ENCODE data around the gene SHISA6. TPM values are rescaled to one million over a fixed set of nuclear protein-coding genes. Genes with fewer than 3 reads are reported as not detected.
A peak's percentile ranks its signal among the peaks of the same experiment; 100 is the strongest.

The SHISA6 gene
- total RNA-seq, 2 donors from 2014 or later = under 0.01 to 0.52 TPM

GRCh38 chr17:11239379-11239970 lies 1.5 kb upstream of the SHISA6 start:
- H3K4me1 ChIP-seq = peaks cover 13% of the 10 kb centered on the region
- H3K36me3 ChIP-seq (replicated peaks in 1 of 2; ENCODE audit: insufficient read depth in 1 of 2, low read depth in 2 of 2) = no peaks in the 10 kb centered on the region
- no peak overlapping the region for H3K4me3 ChIP-seq
- no peak for DNase-seq
- no peak for TF ChIP-seq POLR2A (IDR thresholded peaks at IDR 0.05)
- peaks cover 0 to 13% of the 10 kb centered on the region in 2 donors for H3K27me3 ChIP-seq
- H3K27ac ChIP-seq = no peak overlapping the region
- intact Hi-C loops (cut with DNase I) = no loop called here
- ATAC-seq = no peak
- no peaks in the 10 kb centered on the region for H3K9me3 ChIP-seq
- 14 to 19% methylated on average over 16 of the region's 16 CpGs for WGBS, 2 donors

- Histone ChIP-seq H3K27ac (no peak overlapping the region), H3K27me3 (peaks cover 0 to 13% of the 10 kb centered on the region in 2 donors), H3K36me3 (replicated peaks in 1 of 2; ENCODE audit: insufficient read depth in 1 of 2, low read depth in 2 of 2) (no peaks in the 10 kb centered on the region), H3K4me1 (peaks cover 13% of the 10 kb centered on the region), H3K9me3 (no peaks in the 10 kb centered on the region), H3K4me3 (peak overlapping the region in 1 of 2 donors; percentile 0)
- ATAC-seq = peak; percentile 34
- intact Hi-C loops (cut with DNase I) = no loop called here
- DNase-seq = peak in 2 of 4 donors; percentile 17 to 18
- WGBS, 2 donors = 0% methylated on average over 54 of the region's 90 CpGs; no CpG with 5 or more reads in 1 of the 2 donors
- TF ChIP-seq POLR2A (IDR thresholded peaks at IDR 0.05) (peak in 1 of 3 donors; percentile 11), CTCF (IDR thresholded peaks at IDR 0.05) (peak in 3 of 7 experiments; percentile 11 to 35 (median 28))
These were observed 772 bp upstream of the SHISA6 start for GRCh38 chr17:11240041-11240840.

- no peak for TF ChIP-seq POLR2A (IDR thresholded peaks at IDR 0.05)
- Histone ChIP-seq H3K27me3 (peaks cover 0 to 13% of the 10 kb centered on the region in 2 donors), H3K36me3 (replicated peaks in 1 of 2; ENCODE audit: insufficient read depth in 1 of 2, low read depth in 2 of 2) (no peaks in the 10 kb centered on the region), H3K4me3 (no peak overlapping the region), H3K27ac (no peak overlapping the region), H3K4me1 (peaks cover 13% of the 10 kb centered on the region), H3K9me3 (no peaks in the 10 kb centered on the region)
- 9 to 22% methylated on average over 3 to 52 of the region's 58 CpGs for WGBS, 2 donors
- intact Hi-C loops (cut with DNase I) = no loop called here
- DNase-seq = peak; percentile 29 to 62 (median 42)
- ATAC-seq = peak; percentile 29
These were observed 706 bp downstream of the SHISA6 start for GRCh38 chr17:11241611-11242226.

- 30 to 35% methylated on average over 9 of the region's 9 CpGs for WGBS, 2 donors
- intact Hi-C loops (cut with DNase I) = no loop called here
- Histone ChIP-seq H3K4me3 (no peak overlapping the region), H3K36me3 (replicated peaks in 1 of 2; ENCODE audit: insufficient read depth in 1 of 2, low read depth in 2 of 2) (no peaks in the 10 kb centered on the region), H3K27ac (no peak overlapping the region), H3K4me1 (peaks cover 13% of the 10 kb centered on the region), H3K27me3 (peaks cover 0 to 13% of the 10 kb centered on the region in 2 donors), H3K9me3 (no peaks in the 10 kb centered on the region)
- TF ChIP-seq POLR2A (IDR thresholded peaks at IDR 0.05) = no peak
- TF ChIP-seq CTCF (IDR thresholded peaks at IDR 0.05) = no peak
- ATAC-seq = no peak
- DNase-seq = no peak
These were observed 1.4 kb downstream of the SHISA6 start for GRCh38 chr17:11242411-11242810.

GRCh38 chr17:11244776-11245175 lies 3.8 kb downstream of the SHISA6 start:
- WGBS, 2 donors = 36 to 47% methylated on average over 6 of the region's 6 CpGs
- Histone ChIP-seq H3K36me3 (replicated peaks in 1 of 2; ENCODE audit: insufficient read depth in 1 of 2, low read depth in 2 of 2) (no peaks in the 10 kb centered on the region), H3K4me3 (no peak overlapping the region), H3K4me1 (peaks cover 14% of the 10 kb centered on the region), H3K27ac (no peak overlapping the region), H3K27me3 (peaks cover 0 to 9% of the 10 kb centered on the region in 2 donors), H3K9me3 (no peaks in the 10 kb centered on the region)
- no peak for ATAC-seq
- intact Hi-C loops (cut with DNase I) = no loop called here
- no peak for TF ChIP-seq POLR2A (IDR thresholded peaks at IDR 0.05)
- TF ChIP-seq CTCF (IDR thresholded peaks at IDR 0.05) = no peak
- DNase-seq = no peak
